ENCODE measurements around the gene GRID2.

GRID2 gene

GRCh38 chr4:92968996-92969395 is 665.2 kb downstream of the GRID2 start:
- no peak for DNase-seq (ENCODE audit: low read depth)

DNA sequence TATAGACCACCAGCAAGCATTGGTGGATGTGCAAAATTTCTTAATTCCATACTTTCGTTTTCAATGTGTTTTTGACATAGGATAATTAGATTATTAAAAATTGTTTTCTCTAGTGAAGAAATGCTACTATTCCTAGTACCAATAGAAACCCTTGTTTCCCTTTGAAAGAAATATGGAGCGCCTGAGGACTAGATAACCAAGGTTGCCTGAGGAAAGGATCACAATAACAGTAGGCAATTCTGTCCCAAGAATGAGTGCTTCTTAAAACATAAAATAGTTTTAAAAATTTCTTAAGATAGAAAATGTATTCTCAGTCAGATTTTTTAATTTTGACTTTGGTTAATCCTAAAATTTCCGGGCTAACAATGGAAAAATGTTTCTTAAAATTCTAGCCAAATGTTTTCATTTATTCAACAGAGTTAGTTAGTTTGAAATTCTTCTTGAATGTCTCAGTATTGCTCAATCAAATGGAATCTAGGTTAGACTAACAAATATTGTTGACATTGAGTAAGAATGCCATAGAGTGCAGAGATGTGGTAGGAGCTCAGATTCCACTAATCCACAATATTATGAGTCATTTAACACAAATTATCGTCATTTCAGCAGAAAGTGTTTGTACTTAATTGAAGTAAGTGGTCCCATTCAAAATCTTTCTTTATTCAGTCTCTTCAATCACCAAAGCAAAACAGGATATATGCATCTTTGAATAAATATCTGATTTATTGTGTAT is 666.0 kb downstream of the GRID2 start:
- DNase-seq (ENCODE audit: low read depth) = no peak

GRCh38 chr4:92970996-92971395 is 667.2 kb downstream of the GRID2 start:
- no peak for DNase-seq (ENCODE audit: low read depth)

DNA sequence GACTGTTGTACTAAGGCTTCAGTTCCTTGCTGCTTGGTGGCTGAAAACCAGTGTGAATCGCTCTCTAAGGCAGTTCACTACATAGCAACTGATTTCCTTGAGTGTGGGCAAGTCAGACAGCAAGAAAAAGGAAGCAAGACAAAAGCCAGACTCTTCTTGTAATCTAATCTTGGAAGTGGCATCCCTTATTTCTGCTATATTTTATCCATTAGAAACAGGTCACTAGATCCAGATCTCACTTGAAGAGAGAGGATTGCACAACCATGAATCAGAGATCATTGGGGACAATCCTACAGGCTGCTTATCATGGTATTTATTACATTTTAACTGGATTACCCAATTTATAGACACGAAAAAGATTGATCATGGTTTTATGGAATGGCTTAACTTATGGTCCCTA is 684.5 kb downstream of the GRID2 start:
- no peak for DNase-seq (ENCODE audit: low read depth)

- DNase-seq (ENCODE audit: low read depth) = no peak
Observed at GRCh38 chr4:92992758-92993157, 689.0 kb downstream of the GRID2 start.

DNA sequence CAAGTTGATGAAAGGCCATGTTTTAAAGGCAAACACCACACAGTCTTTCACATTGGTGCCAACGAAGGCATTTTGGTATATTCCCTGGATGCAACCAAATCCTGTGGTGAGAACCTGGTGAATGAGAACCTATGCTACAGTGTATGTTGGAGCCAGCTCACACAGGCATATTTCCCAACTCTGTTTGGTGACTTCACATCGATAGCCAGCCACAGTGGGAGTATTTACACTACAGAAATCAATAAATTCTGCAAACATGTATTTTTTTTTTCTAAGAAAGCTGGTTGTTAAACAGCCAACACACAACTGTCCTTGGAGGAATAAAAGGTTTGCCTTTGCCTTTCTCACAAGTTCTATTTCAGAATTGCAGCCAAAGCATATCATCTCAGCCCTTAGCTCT is 691.0 kb downstream of the GRID2 start:
- DNase-seq (ENCODE audit: low read depth) = no peak

GRCh38 chr4:92996533-92996932 is 692.8 kb downstream of the GRID2 start:
- DNase-seq (ENCODE audit: low read depth) = no peak

DNA sequence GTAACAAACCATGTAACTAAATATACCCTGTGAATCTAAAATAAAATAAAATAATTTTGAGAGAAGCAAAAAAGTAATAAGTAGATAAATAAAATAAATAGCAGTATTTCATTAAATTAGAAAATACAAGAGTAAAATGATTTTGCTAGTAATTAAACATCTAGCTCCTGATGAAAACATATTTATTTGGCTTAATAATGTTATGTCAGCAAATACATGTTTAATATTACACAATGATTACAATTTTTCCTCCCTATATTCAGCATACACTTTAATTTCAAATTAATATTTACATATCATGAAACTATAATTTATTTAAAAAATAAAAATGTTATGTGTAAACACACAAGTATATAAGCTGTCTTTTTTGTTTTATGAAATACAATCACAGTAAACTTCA is 697.1 kb downstream of the GRID2 start:
- no peak for DNase-seq (ENCODE audit: low read depth)

GRCh38 chr4:93002240-93002639 is 698.5 kb downstream of the GRID2 start:
- DNase-seq (ENCODE audit: low read depth) = no peak

DNA sequence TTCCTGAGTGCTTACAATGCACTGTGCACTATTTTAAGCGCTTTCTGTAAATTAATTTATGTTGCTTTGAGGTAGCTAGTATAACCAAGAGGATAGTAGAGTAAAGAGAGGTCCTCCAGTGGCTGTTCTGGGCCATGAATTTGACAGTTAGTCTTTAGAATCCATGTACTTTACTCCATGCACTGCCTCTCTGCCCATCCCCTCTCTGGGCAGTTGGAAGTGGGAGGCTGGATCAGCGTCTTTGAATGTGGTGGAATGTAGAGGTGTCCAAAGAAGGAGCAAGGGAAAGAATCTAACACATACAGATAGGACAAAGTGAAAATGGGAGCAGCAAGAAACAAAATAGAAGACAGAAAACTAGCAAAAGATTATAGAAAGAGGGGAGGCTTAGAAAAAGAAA is 712.6 kb downstream of the GRID2 start:
- DNase-seq (ENCODE audit: low read depth) = no peak

DNA sequence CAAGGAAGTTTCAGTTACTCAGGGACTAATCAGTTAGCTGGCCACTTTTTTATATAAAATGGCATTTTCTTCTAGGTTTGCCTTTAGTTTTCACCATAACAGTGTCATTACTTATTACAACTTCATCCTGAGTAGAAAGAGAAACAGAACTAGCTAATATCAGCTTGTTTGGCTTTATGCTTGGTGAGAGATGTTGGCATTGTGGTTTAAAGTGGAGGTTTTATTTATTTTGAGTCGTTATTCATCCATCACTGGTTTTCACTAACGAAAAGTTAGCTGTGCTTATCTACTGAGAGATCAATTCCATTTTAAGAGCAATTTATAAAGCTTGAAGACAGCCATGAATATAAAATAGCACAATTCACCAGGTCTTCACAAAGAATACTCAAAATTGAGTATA is 714.5 kb downstream of the GRID2 start:
- no peak for DNase-seq (ENCODE audit: low read depth)

DNA sequence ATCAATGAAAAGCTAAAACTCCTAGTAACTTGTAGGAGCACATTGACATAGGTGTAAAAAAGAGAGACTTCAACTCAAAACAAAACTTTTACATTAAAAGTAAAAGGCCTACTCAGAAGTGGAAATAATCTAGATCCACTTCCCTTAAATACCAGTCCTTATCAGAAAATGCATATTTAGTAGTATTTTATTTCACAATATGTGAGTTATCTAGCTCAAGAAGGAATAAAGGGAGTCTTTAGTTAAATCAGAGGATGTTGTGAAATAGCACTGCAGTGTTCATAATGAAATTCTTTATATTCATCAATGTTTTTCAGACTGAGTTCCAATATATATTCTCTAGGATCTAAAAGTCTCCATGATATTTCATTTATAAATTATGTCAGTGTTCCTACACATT is 715.0 kb downstream of the GRID2 start:
- DNase-seq (ENCODE audit: low read depth) = no peak

GRCh38 chr4:93029769-93030168 is 726.0 kb downstream of the GRID2 start:
- no peak for DNase-seq (ENCODE audit: low read depth)

DNA sequence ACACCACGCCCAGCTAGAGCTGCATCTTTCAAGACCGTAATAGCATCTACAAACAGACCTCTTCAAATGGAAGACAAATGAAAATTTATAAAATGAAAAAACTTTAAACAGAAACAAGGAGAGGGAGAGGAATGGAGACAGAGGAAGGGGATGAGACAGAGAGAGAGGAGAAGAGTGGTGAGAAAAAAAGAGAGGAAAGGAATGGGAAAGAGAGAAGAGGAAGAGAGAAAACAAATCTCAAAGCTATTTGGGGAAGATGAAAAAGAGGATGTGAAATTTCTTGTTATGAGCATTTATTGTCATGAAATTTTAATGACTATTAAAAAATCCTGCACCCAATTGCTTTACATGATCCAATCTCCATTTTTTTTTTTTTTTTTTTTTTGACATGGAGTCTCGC is 726.9 kb downstream of the GRID2 start:
- DNase-seq (ENCODE audit: low read depth) = no peak

GRCh38 chr4:93031431-93032098 is 727.8 kb downstream of the GRID2 start:
- DNase-seq (ENCODE audit: low read depth) = no peak

DNA sequence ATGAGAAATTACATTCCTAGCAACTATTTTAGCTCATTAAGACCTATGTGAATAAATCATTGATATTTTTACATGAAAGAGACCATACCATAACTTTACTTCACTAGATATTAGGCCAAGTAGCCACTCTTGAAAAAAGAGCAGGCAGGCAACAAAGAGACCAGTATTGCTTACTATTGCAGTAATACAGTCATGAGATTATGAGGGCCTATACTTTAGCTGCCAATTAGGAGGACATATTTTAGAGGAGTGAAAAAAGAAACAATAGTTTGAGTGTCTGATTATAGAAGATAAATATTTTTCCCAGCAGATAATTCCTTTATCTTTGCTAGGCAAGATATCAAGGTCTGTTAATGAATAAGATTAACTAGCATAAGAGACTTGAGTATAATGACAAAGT is 739.0 kb downstream of the GRID2 start:
- no peak for DNase-seq (ENCODE audit: low read depth)

DNA sequence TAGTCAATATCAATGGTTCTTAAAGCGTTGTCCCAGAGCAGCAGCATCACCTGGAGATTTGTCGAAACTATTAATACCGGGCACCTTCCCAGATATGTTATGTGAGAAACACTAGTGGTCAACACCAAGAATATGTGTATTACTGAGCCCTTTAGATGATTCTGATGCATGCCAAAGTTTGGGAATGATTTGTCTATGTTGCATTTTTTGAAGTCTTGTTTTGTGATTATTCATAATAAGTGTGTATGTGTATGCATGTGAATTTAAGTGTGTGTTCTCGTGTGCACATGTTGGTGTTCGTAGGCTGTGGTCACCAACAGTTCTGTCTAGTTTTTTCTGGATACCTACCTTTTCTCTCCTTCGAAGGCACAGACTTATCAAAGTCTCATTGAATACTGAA is 749.4 kb downstream of the GRID2 start:
- DNase-seq (ENCODE audit: low read depth) = no peak

DNA sequence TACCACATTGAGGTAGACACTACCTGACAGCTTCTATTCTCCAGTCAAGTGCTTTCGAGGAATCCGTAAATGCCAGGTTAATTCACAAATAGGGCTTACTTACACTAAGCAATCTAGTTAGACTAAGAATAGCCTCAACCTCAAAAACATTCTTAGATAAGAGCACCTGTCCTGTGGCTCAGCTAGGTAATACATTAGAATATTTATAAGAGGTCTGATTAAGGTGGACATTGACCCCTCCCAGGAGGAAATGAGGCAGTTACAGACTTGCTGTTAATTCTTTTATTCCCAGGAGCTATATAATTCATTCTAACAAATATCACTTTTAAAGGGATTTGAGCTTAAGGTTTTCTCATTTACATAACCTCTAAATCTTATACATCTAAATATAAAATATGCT is 758.1 kb downstream of the GRID2 start:
- no peak for DNase-seq (ENCODE audit: low read depth)

DNA sequence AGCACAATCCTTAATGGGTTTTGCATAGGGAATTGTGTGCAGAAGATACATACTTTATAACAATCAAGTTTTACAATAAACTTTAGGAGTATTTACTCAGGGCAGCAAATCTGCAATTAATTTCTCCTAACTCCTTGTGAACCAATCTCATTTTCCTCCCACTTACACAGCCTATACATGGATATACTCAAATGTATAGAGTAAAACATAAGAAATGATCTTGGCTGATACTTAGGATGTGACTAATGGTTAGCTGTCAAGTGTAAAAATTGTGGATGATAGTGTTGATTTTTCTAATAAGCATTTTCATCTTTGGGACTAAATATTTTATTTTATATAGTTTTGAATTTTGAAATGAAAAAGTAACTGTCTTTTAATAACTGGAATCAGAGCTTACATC is 759.6 kb downstream of the GRID2 start:
- no peak for DNase-seq (ENCODE audit: low read depth)

DNA sequence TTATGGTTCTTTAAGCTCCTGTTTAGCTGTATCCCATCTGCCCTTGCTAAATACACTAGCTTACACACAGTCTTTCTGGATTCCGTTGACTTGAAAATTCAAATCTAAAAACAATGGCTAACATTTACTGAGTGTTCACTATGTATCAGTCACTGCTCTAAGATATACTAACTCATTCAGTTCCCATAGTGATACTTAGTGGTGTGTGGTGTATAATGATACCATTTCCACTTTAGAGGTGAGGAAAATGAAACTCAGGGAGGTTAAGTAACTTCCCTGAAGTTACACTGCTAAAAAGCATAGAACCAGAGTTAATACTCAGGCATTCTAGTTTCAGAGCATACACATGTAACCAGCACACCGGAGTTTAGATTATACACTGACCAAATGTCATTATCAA is 762.0 kb downstream of the GRID2 start:
- DNase-seq (ENCODE audit: low read depth) = no peak

DNA sequence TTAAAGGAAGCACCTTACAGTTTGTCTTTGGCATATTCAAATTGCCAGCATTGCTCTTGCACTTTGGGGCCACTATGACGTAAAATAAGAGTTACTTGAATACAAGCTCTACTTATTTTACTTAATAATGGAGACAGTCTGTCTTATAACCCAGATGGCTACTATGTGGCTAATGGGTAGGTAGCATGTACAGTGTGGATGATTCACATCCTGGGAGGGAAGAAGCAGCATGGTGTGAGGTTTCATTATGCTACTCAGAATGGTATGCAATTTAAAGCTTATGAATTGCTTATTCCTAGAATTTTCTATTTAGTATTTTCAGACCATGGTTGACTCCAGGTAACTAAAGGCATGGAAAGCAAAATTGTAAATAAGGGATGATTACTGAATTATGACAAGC is 763.0 kb downstream of the GRID2 start:
- DNase-seq (ENCODE audit: low read depth) = no peak

GRCh38 chr4:93072292-93072691 is 768.5 kb downstream of the GRID2 start:
- DNase-seq (ENCODE audit: low read depth) = no peak

GRCh38 chr4:93080316-93080715 is 776.5 kb downstream of the GRID2 start:
- no peak for DNase-seq (ENCODE audit: low read depth)
